T-cell (primary cell): ENCODE measurements around the gene SPRING1. TPM values are rescaled to one million over a fixed set of nuclear protein-coding genes. Genes with fewer than 3 reads are reported as not detected.
"Not testable (repeated sequence)": the region's sequence is repeated elsewhere in the genome, so short reads cannot be mapped to it uniquely, and the experiment has no call there.

Source experiments
- ATAC-seq, 4 experiments: fragments of 200-7000 bp in 3 of 4; fragments of 150-1000 bp in 1 of 4; cut with Tn5 transposase; replicated peaks in 1 of 4; 1 replicate in 3 of 4; 2 replicates in 1 of 4; pipeline ENCODE4 v1.10.0; 2021; ENCODE audit warnings: moderate library complexity in 3 of 4, mild to moderate bottlenecking in 2 of 4, moderate number of reproducible peaks in 1 of 4
- CTCF ChIA-PET, 2 donors: fragments of 300-600 bp; sonication (Branson Sonifier 250); formaldehyde crosslinking; loops; one replicate each; lab custom pipeline; 2022; ENCODE audit warnings: antibody characterized with exemption in 2 of 2; lab: Charles Lee
- POLR2A ChIA-PET, 2 donors: fragments of 300-600 bp; sonication (Branson Sonifier 250); formaldehyde crosslinking; loops; one replicate each; lab custom pipeline; 2022; ENCODE audit warnings: antibody characterized with exemption in 2 of 2; lab: Charles Lee
- DNase-seq, 35 experiments: peaks; one replicate each; pipeline versions ENCODE4 v3.0.0 to v3.0.0-alpha.2; 2013 to 2023
- H3K27ac ChIP-seq: one replicate; pipeline ENCODE4 v1.5.1; 2013; ENCODE audit warnings: low read length
- H3K27me3 ChIP-seq, 2 experiments: replicated peaks in 1 of 2; 1 replicate in 1 of 2; 2 replicates in 1 of 2; pipeline versions ENCODE4 v1.6.1 to v1.7.0; 2013; ENCODE audit warnings: low read length in 1 of 2, mixed read lengths in 1 of 2; ENCODE audit not compliant: control insufficient read depth in 2 of 2, insufficient read depth in 2 of 2; ENCODE audit errors: extremely low read depth in 1 of 2
- H3K36me3 ChIP-seq, 2 donors: 1 replicate in 1 of 2; 2 replicates in 1 of 2; pipeline versions ENCODE4 v1.6.1 to v1.7.0; 2013; ENCODE audit warnings: low read length in 1 of 2; ENCODE audit not compliant: control insufficient read depth in 2 of 2, insufficient read depth in 1 of 2; ENCODE audit errors: extremely low read depth in 1 of 2
- H3K4me1 ChIP-seq, 2 experiments: 1 replicate in 1 of 2; 2 replicates in 1 of 2; pipeline versions ENCODE4 v1.6.1 to v1.7.0; 2013; ENCODE audit warnings: low read length in 2 of 2, mixed read lengths in 1 of 2; ENCODE audit not compliant: insufficient read depth in 2 of 2, control insufficient read depth in 1 of 2; ENCODE audit errors: extremely low read depth in 1 of 2
- H3K4me3 ChIP-seq, 2 donors: 1 replicate in 1 of 2; 2 replicates in 1 of 2; pipeline versions ENCODE4 v1.5.1 to v1.7.0; 2013; ENCODE audit warnings: mild to moderate bottlenecking in 2 of 2, low read length in 1 of 2, moderate library complexity in 1 of 2; ENCODE audit not compliant: control insufficient read depth in 1 of 2; ENCODE audit errors: extremely low read depth in 1 of 2
- H3K9me3 ChIP-seq: 2 replicates; pipeline ENCODE4 v1.7.0; 2013
- H3K27ac Mint-ChIP-seq, 2 donors: one replicate each; pipeline ENCODE4 v1.8.0; 2020 to 2021; ENCODE audit warnings: mild to moderate bottlenecking in 2 of 2, mixed read lengths in 2 of 2
- H3K27me3 Mint-ChIP-seq, 2 donors: one replicate each; pipeline ENCODE4 v1.8.0; 2021 to 2022; ENCODE audit warnings: mixed read lengths in 2 of 2
- H3K36me3 Mint-ChIP-seq: one replicate; pipeline ENCODE4 v1.8.0; 2021; ENCODE audit warnings: mixed read lengths
- H3K4me1 Mint-ChIP-seq, 3 donors: one replicate each; pipeline ENCODE4 v1.8.0; 2020 to 2022; ENCODE audit warnings: mixed read lengths in 3 of 3, mild to moderate bottlenecking in 1 of 3
- H3K4me3 Mint-ChIP-seq, 3 donors: one replicate each; pipeline ENCODE4 v1.8.0; 2020 to 2022; ENCODE audit warnings: mild to moderate bottlenecking in 3 of 3, mixed read lengths in 3 of 3, moderate library complexity in 3 of 3
- H3K9me3 Mint-ChIP-seq, 3 donors: one replicate each; pipeline ENCODE4 v1.8.0; 2020 to 2022; ENCODE audit warnings: mixed read lengths in 3 of 3
- WGBS: methylation state at CpG from one replicate; pipeline ENCODE4 v1.1.5; 2013; ENCODE audit warnings: missing lambda C conversion rate; ENCODE audit not compliant: insufficient coverage; 5-methylcytosine and 5-hydroxymethylcytosine counted together
- total RNA-seq, 35 experiments: library from RNA in 6 of 35; stranded (reverse) in 6 of 35; fragments of 120-200 nt in 1 of 35; gene quantifications; one replicate each; pipeline versions ENCODE4 v1.2.1 to v1.2.4 and lab custom pipeline; 2013 to 2026

Gene SPRING1
- total RNA-seq, 5 donors from 2014 or later (not counting 1 experiment from before 2014, with no cell fraction given) = 15.0 to 31.7 (median 30.9) TPM

- H3K9me3 Mint-ChIP-seq = no peaks in the 10 kb centered on the region
- ATAC-seq = no peak
Measured at GRCh38 chr12:116760622-116761020, 22.8 kb upstream of the SPRING1 start.

DNA sequence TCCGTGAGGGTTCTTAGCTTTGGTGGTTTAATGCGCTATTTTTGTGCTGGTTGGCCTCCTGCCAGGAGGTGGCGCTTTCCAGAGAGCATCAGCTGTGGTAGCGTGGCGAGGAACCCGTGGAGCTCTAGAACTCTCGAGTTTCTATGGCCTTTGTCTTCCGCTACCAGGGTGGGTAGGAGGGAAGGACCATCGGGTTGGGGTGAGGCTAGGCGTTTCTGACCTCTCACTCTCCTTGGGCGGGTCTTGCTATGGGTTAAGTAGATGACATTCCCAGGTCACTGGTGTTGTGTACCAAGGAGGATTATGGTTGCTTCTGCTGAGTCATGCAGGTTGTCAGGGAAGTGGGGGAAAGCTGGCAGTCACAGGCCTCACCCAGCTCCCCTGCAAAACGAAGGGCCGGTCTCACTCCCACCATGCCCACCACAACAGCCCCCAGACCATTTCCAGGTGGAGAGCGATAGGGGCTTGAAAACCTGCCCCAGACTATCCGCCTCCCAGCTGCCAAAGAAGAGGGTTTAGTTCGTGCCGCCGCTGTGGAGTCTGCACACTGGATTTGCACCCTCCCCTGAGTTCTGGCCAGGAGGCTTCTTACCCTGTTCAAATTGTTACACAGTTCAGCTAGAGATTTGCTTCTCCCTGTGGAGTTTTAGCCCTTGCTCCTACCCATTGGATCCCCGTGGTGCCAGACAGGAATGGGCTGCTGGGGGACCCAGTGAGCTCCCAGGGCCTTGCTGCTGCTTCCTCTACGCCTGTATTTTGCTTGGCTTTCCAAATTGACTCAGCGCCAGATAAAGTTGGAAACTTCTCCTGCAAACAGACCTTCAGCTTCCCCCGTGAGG is 22.1 kb upstream of the SPRING1 start:
- Histone ChIP-seq H3K4me3 (no peak overlapping the region), H3K27ac (no peak overlapping the region), H3K4me1 (no peaks in the 10 kb centered on the region), H3K36me3 (no peaks in the 10 kb centered on the region), H3K27me3 (no peaks in the 10 kb centered on the region), H3K9me3 (no peaks in the 10 kb centered on the region)
- 74% methylated on average over 16 of the region's 22 CpGs for WGBS
- Mint-ChIP-seq H3K27me3 (no peaks in the 10 kb centered on the region), H3K27ac (no peak overlapping the region), H3K9me3 (no peaks in the 10 kb centered on the region), H3K4me3 (peak overlapping the region in 2 of 3 donors; percentile 51 to 55), H3K36me3 (peaks cover 36% of the 10 kb centered on the region), H3K4me1 (peaks cover 0 to 8% (median 7%) of the 10 kb centered on the region in 3 donors)
- ChIA-PET CTCF (no interaction called here), POLR2A (no interaction called here)
- ATAC-seq (peak in 1 of 4 experiments; percentile 29), DNase-seq (peak in 27 of 35 experiments; percentile 6 to 52 (median 23))

More at GRCh38 chr12:116760622-116761020, 22.8 kb upstream of the SPRING1 start:
- Mint-ChIP-seq H3K4me3 (no peak overlapping the region), H3K36me3 (peaks cover 35% of the 10 kb centered on the region), H3K27me3 (no peaks in the 10 kb centered on the region), H3K27ac (no peak overlapping the region), H3K4me1 (peaks cover 0 to 8% (median 7%) of the 10 kb centered on the region in 3 donors)
- Histone ChIP-seq H3K9me3 (no peaks in the 10 kb centered on the region), H3K27me3 (no peaks in the 10 kb centered on the region), H3K4me3 (no peak overlapping the region), H3K4me1 (no peaks in the 10 kb centered on the region), H3K36me3 (no peaks in the 10 kb centered on the region), H3K27ac (no peak overlapping the region)
- 99% methylated on average over 9 of the region's 11 CpGs for WGBS
- POLR2A ChIA-PET = no interaction called here
- CTCF ChIA-PET = no interaction called here
- no peak for DNase-seq

DNA sequence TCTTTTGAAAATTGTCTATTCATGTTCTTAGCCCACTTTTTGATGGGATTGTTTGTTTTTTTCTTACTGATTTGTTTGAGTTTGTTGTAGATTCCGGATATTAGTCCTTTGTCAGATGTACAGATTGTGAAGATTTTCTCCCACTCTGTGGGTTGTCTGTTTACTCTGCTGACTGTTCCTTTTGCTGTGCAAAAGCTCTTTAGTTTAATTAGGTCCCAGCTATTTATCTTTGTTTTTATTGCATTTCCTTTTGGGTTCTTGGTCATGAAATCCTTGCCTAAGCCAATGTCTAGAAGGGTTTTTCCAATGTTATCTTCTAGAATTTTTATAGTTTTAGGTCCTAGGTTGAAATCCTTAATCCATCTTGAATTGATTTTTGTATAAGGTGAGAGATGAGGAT is 16.9 kb upstream of the SPRING1 start:
- CTCF ChIA-PET, H3K4me1 ChIP-seq, H3K4me3 Mint-ChIP-seq, POLR2A ChIA-PET, H3K27ac ChIP-seq, H3K4me3 ChIP-seq, H3K27me3 Mint-ChIP-seq, H3K9me3 Mint-ChIP-seq, H3K9me3 ChIP-seq, H3K27ac Mint-ChIP-seq, DNase-seq, H3K4me1 Mint-ChIP-seq, ATAC-seq, H3K27me3 ChIP-seq, H3K36me3 ChIP-seq: not testable (repeated sequence)
- H3K36me3 Mint-ChIP-seq = peaks cover 47% of the 10 kb centered on the region
- no CpG with 5 or more reads among the region's 1 CpG for WGBS

DNA sequence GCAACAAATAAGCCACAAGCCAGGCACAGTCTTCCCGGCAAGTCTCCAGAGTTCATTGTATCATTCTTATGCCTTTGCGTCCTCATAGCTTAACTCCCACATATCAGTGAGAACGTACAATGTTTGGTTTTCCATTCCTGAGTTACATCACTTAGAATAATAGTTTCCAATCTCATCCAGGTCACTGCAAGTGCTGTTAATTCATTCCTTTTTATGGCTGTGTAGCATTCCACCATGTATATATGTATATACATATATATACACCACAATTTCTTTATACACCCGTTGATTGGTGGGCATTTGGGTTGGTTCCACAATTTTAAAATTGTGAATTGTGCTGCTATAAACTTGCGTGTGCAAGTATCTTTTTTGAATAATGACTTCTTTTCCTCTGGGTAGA is 16.2 kb upstream of the SPRING1 start:
- WGBS = 84% methylated on average over 3 of the region's 5 CpGs
- peaks cover 44% of the 10 kb centered on the region for H3K36me3 Mint-ChIP-seq
- ATAC-seq, H3K27ac Mint-ChIP-seq, H3K4me1 Mint-ChIP-seq, H3K4me3 ChIP-seq, H3K4me3 Mint-ChIP-seq, DNase-seq, POLR2A ChIA-PET, H3K27ac ChIP-seq, H3K9me3 Mint-ChIP-seq, H3K27me3 Mint-ChIP-seq, H3K27me3 ChIP-seq, H3K36me3 ChIP-seq, H3K9me3 ChIP-seq, H3K4me1 ChIP-seq: not testable (repeated sequence)
- CTCF ChIA-PET = interaction anchor here in 1 of 2 donors (0.6 kb wide), 1 partner anchor 755 kb away, joined by 3 read pairs; no protein-coding TSS in a partner anchor

GRCh38 chr12:116750298-116750697 is 12.4 kb upstream of the SPRING1 start:
- Histone ChIP-seq H3K4me3 (no peak overlapping the region), H3K27ac (no peak overlapping the region), H3K4me1 (no peaks in the 10 kb centered on the region), H3K36me3 (no peaks in the 10 kb centered on the region), H3K27me3 (no peaks in the 10 kb centered on the region), H3K9me3 (no peaks in the 10 kb centered on the region)
- POLR2A ChIA-PET = no interaction called here
- no peak for ATAC-seq
- no peaks in the 10 kb centered on the region for H3K9me3 Mint-ChIP-seq
- H3K27ac Mint-ChIP-seq = no peak overlapping the region
- CTCF ChIA-PET = no interaction called here
- no peaks in the 10 kb centered on the region for H3K4me1 Mint-ChIP-seq
- DNase-seq = no peak
- 100% methylated on average over 2 of the region's 4 CpGs for WGBS
- no peaks in the 10 kb centered on the region for H3K27me3 Mint-ChIP-seq
- H3K36me3 Mint-ChIP-seq = peaks cover 21% of the 10 kb centered on the region
- no peak overlapping the region for H3K4me3 Mint-ChIP-seq

DNA sequence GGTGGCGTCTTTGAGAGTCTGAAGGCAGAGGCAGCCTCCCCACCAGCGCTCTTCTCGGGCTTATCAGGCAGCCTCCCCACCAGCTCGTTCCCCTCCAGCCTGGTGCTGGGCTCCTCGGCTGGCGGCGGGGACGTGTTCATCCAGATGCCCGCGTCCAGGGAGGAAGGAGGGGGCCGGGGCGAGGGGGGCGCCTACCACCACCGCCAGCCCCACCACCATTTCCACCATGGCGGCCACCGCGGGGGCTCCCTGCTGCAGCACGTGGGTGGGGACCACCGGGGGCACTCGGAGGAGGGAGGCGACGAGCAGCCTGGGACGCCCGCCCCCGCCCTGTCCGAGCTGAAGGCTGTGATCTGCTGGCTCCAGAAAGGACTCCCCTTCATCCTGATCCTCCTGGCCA is 12.0 kb upstream of the SPRING1 start:
- no peaks in the 10 kb centered on the region for H3K36me3 ChIP-seq
- ChIA-PET CTCF (no interaction called here), POLR2A (no interaction called here)
- no peaks in the 10 kb centered on the region for H3K27me3 ChIP-seq
- H3K4me3 ChIP-seq = no peak overlapping the region
- no peak overlapping the region for H3K27ac ChIP-seq
- DNase-seq (no peak), ATAC-seq (no peak)
- Mint-ChIP-seq H3K4me3 (no peak overlapping the region), H3K27me3 (no peaks in the 10 kb centered on the region), H3K4me1 (no peaks in the 10 kb centered on the region), H3K36me3 (peaks cover 19% of the 10 kb centered on the region), H3K9me3 (no peaks in the 10 kb centered on the region), H3K27ac (no peak overlapping the region)
- H3K4me1 ChIP-seq = no peaks in the 10 kb centered on the region
- H3K9me3 ChIP-seq = no peaks in the 10 kb centered on the region
- WGBS = 99% methylated on average over 7 of the region's 26 CpGs
